Mucosa of rectum (tissue), 2 donors: ENCODE measurements around the gene BCAS3.

Experiments
- H3K27ac ChIP-seq, 2 donors: one replicate each; pipeline ENCODE4 v1.7.0; 2013; ENCODE audit warnings: inconsistent platforms in 2 of 2, low read depth in 2 of 2, low read length in 2 of 2
- H3K27me3 ChIP-seq, 2 donors: one replicate each; pipeline ENCODE4 v1.7.0; 2013; ENCODE audit warnings: low read length in 2 of 2; ENCODE audit not compliant: control insufficient read depth in 2 of 2, insufficient read depth in 2 of 2
- H3K36me3 ChIP-seq, 2 donors: one replicate each; pipeline ENCODE4 v1.7.0; 2013; ENCODE audit warnings: low read length in 2 of 2; ENCODE audit not compliant: control insufficient read depth in 2 of 2, insufficient read depth in 2 of 2
- H3K4me1 ChIP-seq, 2 donors: one replicate each; pipeline ENCODE4 v1.7.0; 2013; ENCODE audit warnings: low read length in 2 of 2, mild to moderate bottlenecking in 1 of 2; ENCODE audit not compliant: control insufficient read depth in 2 of 2, insufficient read depth in 2 of 2
- H3K4me3 ChIP-seq, 2 donors: one replicate each; pipeline ENCODE4 v1.7.0; 2013; ENCODE audit warnings: low read length in 2 of 2
- H3K9ac ChIP-seq, 2 donors: one replicate each; pipeline ENCODE4 v1.7.0; 2013; ENCODE audit warnings: low read length in 2 of 2, low read depth in 1 of 2, mild to moderate bottlenecking in 1 of 2
- H3K9me3 ChIP-seq, 2 donors: one replicate each; pipeline ENCODE4 v1.7.0; 2013; ENCODE audit warnings: low read length in 2 of 2; ENCODE audit not compliant: control insufficient read depth in 2 of 2
- donor health status: healthy.
- donor health status: Normal muscosa, but diverticular disease.

BCAS3 gene

GRCh38 chr17:61387511-61388305, 710.1 kb downstream of the BCAS3 start:
- H3K9me3 ChIP-seq: no peaks in the 10 kb centered on the region
- H3K4me1 ChIP-seq: no peaks in the 10 kb centered on the region
- H3K27me3 ChIP-seq: peaks cover 0 to 4% of the 10 kb centered on the region in 2 donors

GRCh38 chr17:61388561-61389356, 711.1 kb downstream of the BCAS3 start:
- Histone ChIP-seq H3K27ac (no peak overlapping the region), H3K36me3 (no peaks in the 10 kb centered on the region)

More at GRCh38 chr17:61387511-61388305, 710.1 kb downstream of the BCAS3 start:
- H3K4me3 ChIP-seq: no peak overlapping the region
- H3K27ac ChIP-seq: no peak overlapping the region
- H3K36me3 ChIP-seq: no peaks in the 10 kb centered on the region
- H3K9ac ChIP-seq: no peak overlapping the region

GRCh38 chr17:61389670-61390478, 712.2 kb downstream of the BCAS3 start:
- Histone ChIP-seq H3K9ac (no peak overlapping the region), H3K27ac (no peak overlapping the region), H3K4me1 (no peaks in the 10 kb centered on the region), H3K36me3 (no peaks in the 10 kb centered on the region), H3K27me3 (peaks cover 2 to 4% of the 10 kb centered on the region in 2 donors), H3K4me3 (no peak overlapping the region), H3K9me3 (no peaks in the 10 kb centered on the region)

More at GRCh38 chr17:61388561-61389356, 711.1 kb downstream of the BCAS3 start:
- no peaks in the 10 kb centered on the region for H3K9me3 ChIP-seq
- H3K9ac ChIP-seq: no peak overlapping the region
- peaks cover 0 to 4% of the 10 kb centered on the region in 2 donors for H3K27me3 ChIP-seq
- no peaks in the 10 kb centered on the region for H3K4me1 ChIP-seq
- no peak overlapping the region for H3K4me3 ChIP-seq

GRCh38 chr17:61390479-61390791, 712.8 kb downstream of the BCAS3 start:
- Histone ChIP-seq H3K9ac (no peak overlapping the region), H3K9me3 (no peaks in the 10 kb centered on the region), H3K27me3 (peaks cover 8% of the 10 kb centered on the region in 2 donors), H3K4me3 (no peak overlapping the region), H3K36me3 (no peaks in the 10 kb centered on the region), H3K27ac (no peak overlapping the region), H3K4me1 (no peaks in the 10 kb centered on the region)

- Histone ChIP-seq H3K27ac (no peak overlapping the region), H3K4me3 (no peak overlapping the region), H3K36me3 (no peaks in the 10 kb centered on the region), H3K9me3 (no peaks in the 10 kb centered on the region), H3K27me3 (peaks cover 12 to 18% of the 10 kb centered on the region in 2 donors), H3K4me1 (no peaks in the 10 kb centered on the region), H3K9ac (no peak overlapping the region)
Measured at GRCh38 chr17:61391595-61392291, 714.1 kb downstream of the BCAS3 start.

GRCh38 chr17:61392679-61393078, 715.0 kb downstream of the BCAS3 start:
- Histone ChIP-seq H3K27ac (no peak overlapping the region), H3K36me3 (no peaks in the 10 kb centered on the region), H3K4me3 (no peak overlapping the region), H3K9ac (no peak overlapping the region), H3K27me3 (peaks cover 19 to 25% of the 10 kb centered on the region in 2 donors), H3K4me1 (no peaks in the 10 kb centered on the region), H3K9me3 (no peaks in the 10 kb centered on the region)

- Histone ChIP-seq H3K27ac (no peak overlapping the region), H3K4me3 (no peak overlapping the region), H3K4me1 (peaks cover 0 to 4% of the 10 kb centered on the region in 2 donors), H3K9ac (no peak overlapping the region), H3K27me3 (peaks cover 25 to 33% of the 10 kb centered on the region in 2 donors), H3K9me3 (no peaks in the 10 kb centered on the region), H3K36me3 (no peaks in the 10 kb centered on the region)
Measured at GRCh38 chr17:61393550-61393903, 715.9 kb downstream of the BCAS3 start.

GRCh38 chr17:61393904-61394629, 716.4 kb downstream of the BCAS3 start:
- Histone ChIP-seq H3K27me3 (peaks cover 31 to 38% of the 10 kb centered on the region in 2 donors), H3K4me3 (no peak overlapping the region), H3K36me3 (no peaks in the 10 kb centered on the region), H3K9ac (no peak overlapping the region), H3K27ac (no peak overlapping the region), H3K4me1 (peaks cover 0 to 4% of the 10 kb centered on the region in 2 donors), H3K9me3 (no peaks in the 10 kb centered on the region)
